Naive thymus-derived CD8-positive, alpha-beta T cell (primary cell): ENCODE data around the gene DNPEP. TPM values are rescaled to one million over a fixed set of nuclear protein-coding genes. Genes with fewer than 3 reads are reported as not detected.
"Not testable (repeated sequence)": the region's sequence is repeated elsewhere in the genome, so short reads cannot be mapped to it uniquely, and the experiment has no call there.

ENCODE experiments used
- ATAC-seq, 2 donors: fragments of 150-1000 bp; cut with Tn5 transposase in 1 of 2; sonication (Bioruptor Pico), chemical (Tn5 transposase) in 1 of 2; 1 replicate in 1 of 2; 2 replicates in 1 of 2; pipeline ENCODE4 v1.10.0; 2021; ENCODE audit warnings: mild to moderate bottlenecking in 2 of 2, moderate library complexity in 2 of 2
- POLR2A ChIA-PET: fragments of 350-600 bp; sonication (Branson Sonifier 250); formaldehyde crosslinking; loops from one replicate; lab custom pipeline; 2021; ENCODE audit warnings: antibody characterized with exemption; lab: Charles Lee
- DNase-seq, 10 donors: peaks; one replicate each; pipeline versions ENCODE4 v3.0.0 to v3.0.0-alpha.2; 2020 to 2022
- H3K27ac Mint-ChIP-seq, 10 donors: one replicate each; pipeline ENCODE4 v1.8.0; 2020 to 2022; ENCODE audit warnings: mild to moderate bottlenecking in 10 of 10, mixed read lengths in 10 of 10, moderate library complexity in 4 of 10, inconsistent platforms in 1 of 10
- H3K27me3 Mint-ChIP-seq, 5 donors: one replicate each; pipeline ENCODE4 v1.8.0; 2021 to 2022; ENCODE audit warnings: mixed read lengths in 5 of 5
- H3K36me3 Mint-ChIP-seq, 3 donors: one replicate each; pipeline ENCODE4 v1.8.0; 2020 to 2022; ENCODE audit warnings: mixed read lengths in 3 of 3, mild to moderate bottlenecking in 2 of 3, inconsistent platforms in 1 of 3
- H3K4me1 Mint-ChIP-seq, 4 donors: one replicate each; pipeline ENCODE4 v1.8.0; 2021 to 2022; ENCODE audit warnings: mixed read lengths in 4 of 4
- H3K4me3 Mint-ChIP-seq, 10 donors: one replicate each; pipeline ENCODE4 v1.8.0; 2020 to 2022; ENCODE audit warnings: mild to moderate bottlenecking in 10 of 10, mixed read lengths in 10 of 10, moderate library complexity in 6 of 10, inconsistent platforms in 1 of 10
- H3K9me3 Mint-ChIP-seq, 9 donors: one replicate each; pipeline ENCODE4 v1.8.0; 2020 to 2022; ENCODE audit warnings: mixed read lengths in 9 of 9, mild to moderate bottlenecking in 3 of 9, inconsistent platforms in 1 of 9, moderate library complexity in 1 of 9
- polyA plus RNA-seq, 3 donors: library from polyadenylated mRNA; unstranded; fragments of 300-500 nt; fragmentation: Illumina TruSeq; gene quantifications; one replicate each; pipeline ENCODE4 v1.2.3, GENCODE V29; 2021
- total RNA-seq, 8 experiments: library from RNA in 2 of 8; stranded (reverse) in 2 of 8; gene quantifications; one replicate each; pipeline ENCODE4 v1.2.3 and lab custom pipeline; 2021 to 2026

The DNPEP gene
- total and polyA plus RNA-seq, 5 experiments from 2014 or later: 51.2 to 89.1 (median 62.6) TPM

DNA sequence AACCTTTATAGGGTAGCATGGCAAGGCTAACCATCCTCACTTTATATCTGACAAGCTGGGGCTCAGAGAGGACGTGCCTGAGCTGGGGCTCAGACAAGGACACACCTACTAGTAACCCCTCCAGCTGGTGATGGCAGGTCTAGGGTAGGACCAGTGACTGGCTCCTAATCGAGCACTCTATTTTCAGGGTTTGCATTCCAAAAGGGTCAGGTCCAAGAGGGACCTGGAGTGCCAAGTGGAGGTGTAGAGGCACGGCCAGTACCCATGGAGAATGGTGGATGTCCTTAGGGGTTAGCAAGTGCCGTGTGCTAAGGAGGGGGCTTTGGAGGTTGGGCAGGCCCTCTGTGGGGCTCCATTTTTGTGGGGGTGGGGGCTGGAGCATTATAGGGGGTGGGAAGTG, 29.2 kb upstream of the DNPEP start:
- no peak overlapping the region for H3K27ac Mint-ChIP-seq
- ATAC-seq: no peak
- POLR2A ChIA-PET: interaction anchor here (0.7 kb wide), 1 partner anchor 210 kb away, joined by 3 read pairs; the partner anchor contains the start of gene ZFAND2B
- H3K27me3 Mint-ChIP-seq: peaks cover 20 to 59% (median 37%) of the 10 kb centered on the region in 5 donors
- DNase-seq: no peak
- H3K9me3 Mint-ChIP-seq: peaks cover 0 to 10% (median 2%) of the 10 kb centered on the region in 9 donors
- H3K36me3 Mint-ChIP-seq: peaks cover 0 to 10% (median 4%) of the 10 kb centered on the region in 3 donors
- peaks cover 1 to 9% (median 3%) of the 10 kb centered on the region in 4 donors for H3K4me1 Mint-ChIP-seq
- peak overlapping the region in 1 of 10 donors; percentile 34 for H3K4me3 Mint-ChIP-seq

DNA sequence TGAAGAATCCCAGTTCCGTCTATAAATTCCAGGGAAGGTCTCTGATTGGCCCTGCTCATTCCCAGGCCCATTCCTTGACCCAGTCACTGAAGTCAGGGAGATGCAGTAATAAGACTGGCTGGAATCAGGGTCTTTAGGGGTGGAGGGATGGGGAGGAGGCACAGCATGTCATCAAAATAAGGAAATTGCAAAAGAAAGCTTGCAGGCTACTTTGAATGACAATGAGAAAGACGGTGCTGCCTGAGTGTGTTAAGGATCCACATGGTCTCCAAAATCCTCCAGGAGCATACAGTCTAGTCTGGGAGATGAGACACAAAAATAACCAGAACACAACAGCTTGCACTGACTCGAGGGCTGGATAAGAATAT, 28.5 kb upstream of the DNPEP start:
- no peak overlapping the region for H3K27ac Mint-ChIP-seq
- peaks cover 0 to 10% (median 4%) of the 10 kb centered on the region in 3 donors for H3K36me3 Mint-ChIP-seq
- H3K27me3 Mint-ChIP-seq: peaks cover 20 to 57% (median 36%) of the 10 kb centered on the region in 5 donors
- H3K4me1 Mint-ChIP-seq: peaks cover 1 to 9% (median 3%) of the 10 kb centered on the region in 4 donors
- H3K4me3 Mint-ChIP-seq: no peak overlapping the region
- POLR2A ChIA-PET: no interaction called here
- no peak for ATAC-seq
- no peak for DNase-seq
- H3K9me3 Mint-ChIP-seq: peaks cover 0 to 17% (median 2%) of the 10 kb centered on the region in 9 donors

DNA sequence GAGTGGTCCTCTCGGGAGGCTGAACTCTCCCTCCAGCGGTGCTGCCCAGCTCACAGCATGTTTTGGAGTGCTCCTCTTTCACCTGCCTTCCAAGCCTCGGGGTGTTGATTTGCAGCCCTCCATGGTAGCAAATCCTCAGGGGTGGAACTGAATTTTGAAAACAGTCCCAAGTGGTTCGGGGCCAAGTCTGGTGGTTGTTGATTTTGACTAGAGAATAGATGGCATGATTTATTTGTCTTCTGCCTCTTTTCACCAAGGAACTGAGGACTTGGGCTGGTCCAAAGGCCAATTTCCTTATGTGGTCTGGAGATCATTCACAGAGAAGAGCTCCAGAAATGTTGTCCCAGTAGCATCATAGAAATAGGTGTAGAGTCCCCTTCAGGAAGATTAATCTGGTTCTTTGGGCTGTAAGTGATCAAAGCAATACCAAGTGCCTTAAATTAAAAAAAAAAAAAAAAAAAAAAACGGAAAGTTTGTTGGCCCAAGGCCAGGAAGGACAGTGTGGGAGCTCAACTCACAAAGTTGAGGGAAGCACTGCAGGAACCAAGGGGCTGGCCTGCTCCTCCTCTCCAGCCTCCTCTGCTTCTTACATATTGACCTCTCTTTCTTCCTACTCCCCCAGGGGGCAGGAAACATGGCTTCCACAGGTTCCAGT, 28.0 kb upstream of the DNPEP start:
- H3K4me1 Mint-ChIP-seq: peaks cover 1 to 9% (median 3%) of the 10 kb centered on the region in 4 donors
- ATAC-seq (no peak), DNase-seq (peak in 1 of 10 donors; percentile 14)
- no peak overlapping the region for H3K4me3 Mint-ChIP-seq
- POLR2A ChIA-PET: no interaction called here
- H3K27ac Mint-ChIP-seq: no peak overlapping the region
- H3K27me3 Mint-ChIP-seq: peaks cover 20 to 52% (median 35%) of the 10 kb centered on the region in 5 donors
- H3K36me3 Mint-ChIP-seq: peaks cover 0 to 10% (median 4%) of the 10 kb centered on the region in 3 donors
- peaks cover 0 to 17% (median 2%) of the 10 kb centered on the region in 9 donors for H3K9me3 Mint-ChIP-seq

DNA sequence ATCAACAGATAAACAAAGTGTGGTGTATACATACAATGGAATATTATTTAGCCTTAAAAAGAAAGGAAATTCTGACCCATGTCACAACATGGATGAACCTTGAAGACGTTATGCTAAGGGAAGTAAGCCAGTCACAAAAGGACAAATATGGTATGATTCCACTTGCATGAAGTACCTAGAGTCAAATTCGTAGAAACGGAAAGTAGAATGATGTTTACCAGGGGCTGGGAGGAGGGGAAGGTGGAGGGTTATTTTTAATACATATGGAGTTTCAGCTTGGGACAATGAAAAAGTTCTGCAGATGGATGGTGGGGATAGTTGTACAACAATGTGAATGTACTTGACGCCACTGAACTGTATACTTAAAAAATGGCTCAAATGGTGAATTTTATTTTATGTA, 27.1 kb upstream of the DNPEP start:
- POLR2A ChIA-PET: no interaction called here
- H3K4me3 Mint-ChIP-seq: no peak overlapping the region
- H3K4me1 Mint-ChIP-seq: peaks cover 1 to 9% (median 3%) of the 10 kb centered on the region in 4 donors
- ATAC-seq: no peak
- peaks cover 11 to 44% (median 30%) of the 10 kb centered on the region in 5 donors for H3K27me3 Mint-ChIP-seq
- H3K9me3 Mint-ChIP-seq: peaks cover 0 to 17% (median 2%) of the 10 kb centered on the region in 9 donors
- no peak overlapping the region for H3K27ac Mint-ChIP-seq
- DNase-seq: no peak
- H3K36me3 Mint-ChIP-seq: peaks cover 0 to 10% (median 4%) of the 10 kb centered on the region in 3 donors

DNA sequence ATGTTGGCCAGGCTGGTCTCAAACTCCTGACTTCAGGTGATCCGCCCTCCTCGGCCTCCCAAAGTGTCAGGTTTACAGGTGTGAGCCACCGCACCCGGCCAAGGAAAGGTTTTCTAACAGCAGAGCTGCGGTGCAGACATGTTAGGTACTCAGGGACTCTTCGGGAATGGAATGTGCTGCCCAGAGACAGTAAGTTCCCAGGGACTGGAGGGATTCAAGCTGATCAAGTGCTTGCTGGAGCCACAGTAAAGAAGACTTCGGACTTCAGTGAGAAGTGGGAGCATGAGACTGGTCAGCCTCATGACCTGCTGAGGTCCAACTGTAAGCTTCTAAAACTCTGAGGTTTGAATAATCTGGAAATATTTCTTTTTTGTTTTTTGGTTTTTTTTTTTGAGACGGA, 22.7 kb upstream of the DNPEP start:
- POLR2A ChIA-PET: interaction anchor here (1.1 kb wide), 1 partner anchor 89 kb away, joined by 3 read pairs; no protein-coding TSS in a partner anchor
- ATAC-seq (no peak), DNase-seq (peak in 1 of 10 donors; percentile 14)
- Mint-ChIP-seq H3K27ac (peak overlapping the region in 1 of 10 donors; percentile 62), H3K4me1 (no peaks in the 10 kb centered on the region), H3K9me3 (peaks cover 0 to 17% (median 2%) of the 10 kb centered on the region in 9 donors), H3K36me3 (peaks cover 0 to 10% (median 4%) of the 10 kb centered on the region in 3 donors), H3K27me3 (peaks cover 9 to 27% (median 18%) of the 10 kb centered on the region in 5 donors), H3K4me3 (no peak overlapping the region)

DNA sequence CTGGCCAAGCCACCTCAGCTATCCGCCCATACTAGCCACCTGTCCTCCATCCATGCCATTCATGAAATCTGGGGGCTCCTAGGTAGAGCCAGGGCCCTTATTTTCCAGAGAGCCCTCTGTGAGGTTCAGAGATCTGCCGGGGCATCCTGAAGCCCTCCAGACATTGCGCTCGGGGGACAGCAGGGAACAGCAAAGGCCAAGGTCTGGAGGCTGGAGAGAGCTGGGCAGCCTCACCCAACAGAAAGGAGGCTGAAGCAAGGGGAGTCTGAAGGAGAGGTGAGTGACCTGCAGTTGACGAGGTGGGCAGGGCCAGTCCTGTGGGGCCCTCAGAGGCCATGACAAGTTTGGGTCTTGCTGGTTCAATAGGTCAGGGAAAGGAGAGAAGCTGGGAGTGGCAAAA, 21.9 kb upstream of the DNPEP start:
- Mint-ChIP-seq H3K36me3 (peaks cover 0 to 10% (median 4%) of the 10 kb centered on the region in 3 donors), H3K4me3 (no peak overlapping the region), H3K27me3 (peaks cover 9 to 26% (median 16%) of the 10 kb centered on the region in 5 donors), H3K27ac (no peak overlapping the region), H3K4me1 (no peaks in the 10 kb centered on the region), H3K9me3 (peaks cover 0 to 17% (median 2%) of the 10 kb centered on the region in 9 donors)
- POLR2A ChIA-PET: interaction anchor here (1.1 kb wide), 1 partner anchor 90 kb away, joined by 3 read pairs; no protein-coding TSS in a partner anchor
- DNase-seq (no peak), ATAC-seq (no peak)

DNA sequence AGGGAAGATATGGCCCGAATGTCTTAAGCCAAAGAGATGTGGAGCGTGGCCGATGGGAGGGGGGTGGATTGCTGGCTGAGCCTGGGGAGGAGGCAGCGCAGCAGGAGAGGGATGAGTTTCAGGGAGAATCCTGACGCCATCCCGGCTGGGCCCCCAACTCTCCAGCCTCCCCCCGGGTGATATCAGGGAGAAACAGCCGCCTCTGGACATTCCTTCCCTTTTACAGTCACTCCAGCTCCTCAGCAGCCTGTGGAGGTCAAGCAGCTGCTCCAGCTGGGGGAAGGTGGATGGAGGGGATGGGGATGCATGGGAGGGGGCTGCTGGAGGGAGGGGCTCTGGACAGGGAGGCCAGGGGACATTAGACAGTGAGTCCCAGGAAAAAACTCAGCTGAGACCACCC, 20.9 kb upstream of the DNPEP start:
- H3K27me3 Mint-ChIP-seq: peaks cover 7 to 21% (median 13%) of the 10 kb centered on the region in 5 donors
- POLR2A ChIA-PET: no interaction called here

DNA sequence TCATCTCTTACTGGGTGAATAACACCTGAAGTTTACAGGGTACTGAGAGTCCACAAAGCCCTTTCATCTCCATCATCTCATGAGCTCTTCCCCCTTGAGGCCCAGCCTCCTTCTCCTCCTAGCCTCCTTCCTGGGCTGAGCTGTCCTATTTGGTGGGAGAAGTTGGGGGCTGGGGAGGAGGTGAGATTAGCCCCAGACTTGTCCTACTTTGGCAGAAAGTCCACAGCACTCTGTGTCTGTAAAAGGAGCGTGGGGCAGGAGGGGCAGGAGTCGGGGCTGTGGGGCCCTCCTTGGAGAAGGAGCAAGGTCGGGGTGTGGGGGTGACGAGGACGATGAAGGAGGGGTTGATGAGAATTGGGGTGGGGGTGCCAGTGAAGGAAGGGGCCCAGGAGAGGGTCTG, 20.5 kb upstream of the DNPEP start:
- ATAC-seq (no peak), DNase-seq (no peak)
- Mint-ChIP-seq H3K36me3 (peaks cover 0 to 7% (median 4%) of the 10 kb centered on the region in 3 donors), H3K9me3 (peaks cover 0 to 17% (median 2%) of the 10 kb centered on the region in 9 donors), H3K27me3 (peaks cover 7 to 18% (median 10%) of the 10 kb centered on the region in 5 donors), H3K27ac (no peak overlapping the region), H3K4me1 (peaks cover 0 to 1% (median 0%) of the 10 kb centered on the region in 4 donors), H3K4me3 (no peak overlapping the region)
- POLR2A ChIA-PET: no interaction called here

More for the DNA sequence above, 20.9 kb upstream of the DNPEP start:
- Mint-ChIP-seq H3K36me3 (peaks cover 0 to 10% (median 4%) of the 10 kb centered on the region in 3 donors), H3K4me3 (no peak overlapping the region), H3K9me3 (peaks cover 0 to 17% (median 2%) of the 10 kb centered on the region in 9 donors), H3K27ac (no peak overlapping the region), H3K4me1 (no peaks in the 10 kb centered on the region)
- no peak for DNase-seq
- ATAC-seq: no peak

DNA sequence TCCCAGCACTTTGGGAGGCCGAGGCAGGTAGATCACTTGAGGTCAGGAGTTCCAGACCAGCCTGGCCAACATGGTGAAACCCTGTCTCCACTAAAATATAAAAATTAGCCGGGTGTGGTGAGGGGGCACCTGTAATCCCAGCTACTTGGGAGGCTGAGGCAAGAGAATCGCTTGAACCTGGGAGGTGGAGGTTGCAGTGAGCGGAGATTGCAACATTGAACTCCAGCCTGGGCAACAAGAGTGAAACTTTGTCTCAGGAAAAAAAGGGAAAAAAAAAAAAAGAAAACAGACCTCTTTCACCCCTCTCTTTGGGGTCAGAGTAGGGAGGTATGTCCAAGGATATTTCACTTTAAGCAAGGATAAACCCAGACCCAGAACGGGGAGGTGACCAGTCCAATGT, 19.6 kb upstream of the DNPEP start:
- not testable (repeated sequence) for H3K27ac Mint-ChIP-seq

DNA sequence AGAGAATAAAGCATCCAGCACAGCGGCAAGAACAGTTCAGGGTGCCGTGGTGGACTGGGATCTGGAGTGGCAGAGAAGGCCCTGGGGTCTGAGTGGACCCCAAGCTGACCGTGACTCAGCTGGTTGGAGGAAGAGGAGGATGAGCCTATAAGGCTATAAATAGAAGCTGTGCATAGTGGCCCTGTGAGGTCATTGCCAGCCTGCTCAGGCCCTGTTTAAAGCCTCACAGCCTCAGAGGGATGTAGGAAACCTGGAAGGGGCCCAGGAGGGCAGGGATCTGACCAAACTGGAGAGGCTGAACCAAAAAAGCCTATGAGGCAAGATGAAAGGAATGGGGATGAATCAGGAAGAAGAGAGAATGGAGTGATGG, 19.1 kb upstream of the DNPEP start:
- peaks cover 0 to 13% (median 4%) of the 10 kb centered on the region in 4 donors for H3K4me1 Mint-ChIP-seq
- H3K4me3 Mint-ChIP-seq: no peak overlapping the region
- ATAC-seq (no peak), DNase-seq (no peak)
- H3K27ac Mint-ChIP-seq: no peak overlapping the region
- no peaks in the 10 kb centered on the region for H3K36me3 Mint-ChIP-seq
- H3K9me3 Mint-ChIP-seq: peaks cover 0 to 11% (median 0%) of the 10 kb centered on the region in 9 donors
- H3K27me3 Mint-ChIP-seq: peaks cover 4 to 20% (median 8%) of the 10 kb centered on the region in 5 donors
- POLR2A ChIA-PET: no interaction called here

More for the DNA sequence above, 19.6 kb upstream of the DNPEP start:
- H3K4me3 Mint-ChIP-seq, H3K4me1 Mint-ChIP-seq, DNase-seq, ATAC-seq, H3K36me3 Mint-ChIP-seq, POLR2A ChIA-PET: not testable (repeated sequence)
- Mint-ChIP-seq H3K27me3 (peaks cover 5 to 15% (median 8%) of the 10 kb centered on the region in 5 donors), H3K9me3 (peaks cover 0 to 13% (median 0%) of the 10 kb centered on the region in 9 donors)

DNA sequence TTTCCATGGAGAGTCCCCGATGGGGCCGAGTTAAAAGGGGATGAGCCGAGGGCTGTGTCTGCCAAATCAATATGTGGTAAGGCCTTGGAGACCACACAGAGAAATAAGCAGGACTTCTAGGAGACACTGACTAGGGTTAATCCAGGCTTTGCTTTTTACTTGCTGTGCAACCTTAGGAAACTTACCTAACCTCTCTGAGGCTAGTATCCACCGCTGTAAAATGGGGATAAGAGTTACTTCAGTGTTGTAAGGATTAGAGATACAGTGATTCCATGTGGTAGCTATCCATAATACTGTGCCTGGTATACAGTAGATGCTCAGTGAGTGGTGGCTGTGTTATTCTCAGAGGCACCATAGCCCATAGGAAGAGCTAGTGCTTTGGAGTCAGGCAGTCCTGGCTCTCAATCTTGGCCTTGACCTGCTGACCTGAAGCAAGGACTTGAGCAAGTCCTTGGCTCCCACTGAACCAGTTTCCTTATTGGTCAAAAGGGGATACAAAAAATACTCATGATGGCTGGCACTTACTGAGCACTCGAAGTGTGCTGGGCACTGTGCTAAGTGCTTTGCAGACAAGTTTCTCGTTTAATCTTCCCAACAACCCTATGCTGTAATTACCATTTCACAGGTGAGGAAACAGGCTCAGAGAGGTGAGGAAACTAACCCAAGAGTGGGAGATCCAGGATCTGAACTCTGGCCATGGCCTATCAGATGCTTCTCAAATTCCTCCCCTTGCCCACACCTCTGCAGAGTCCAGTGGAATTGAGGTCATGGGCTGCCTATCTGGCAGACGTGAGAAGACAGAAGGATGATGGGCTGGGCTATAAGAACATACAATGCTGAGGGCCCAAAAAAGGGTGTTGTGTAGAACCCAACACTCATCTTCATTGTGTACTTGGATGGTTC, 18.5 kb upstream of the DNPEP start:
- POLR2A ChIA-PET: no interaction called here
- peaks cover 4 to 20% (median 6%) of the 10 kb centered on the region in 5 donors for H3K27me3 Mint-ChIP-seq
- no peak overlapping the region for H3K27ac Mint-ChIP-seq
- no peaks in the 10 kb centered on the region for H3K36me3 Mint-ChIP-seq
- no peak for DNase-seq
- no peak for ATAC-seq
- no peak overlapping the region for H3K4me3 Mint-ChIP-seq
- H3K4me1 Mint-ChIP-seq: peaks cover 0 to 13% (median 4%) of the 10 kb centered on the region in 4 donors
- peaks cover 0 to 5% (median 0%) of the 10 kb centered on the region in 9 donors for H3K9me3 Mint-ChIP-seq

DNA sequence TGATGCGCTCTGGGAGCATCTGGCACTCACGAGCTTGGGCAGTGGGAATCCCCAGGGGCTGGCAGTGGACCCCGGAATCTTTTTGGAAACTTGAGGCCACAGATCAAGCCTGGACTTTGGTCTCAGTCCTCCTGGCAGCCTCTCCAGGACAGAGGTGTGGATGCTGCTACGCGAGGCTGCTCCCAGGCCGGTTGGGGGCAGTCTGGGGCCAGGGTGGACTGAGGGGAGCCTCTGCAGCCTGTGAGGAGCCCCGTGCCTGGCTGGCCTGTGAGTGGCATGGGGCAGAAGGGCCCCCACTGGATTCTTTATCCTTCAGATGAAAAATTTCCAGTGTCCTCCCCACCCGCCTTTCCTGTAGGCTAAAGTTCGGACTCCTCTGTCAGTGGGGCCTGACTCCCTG, 17.7 kb upstream of the DNPEP start:
- POLR2A ChIA-PET: no interaction called here

More for the DNA sequence above, 17.7 kb upstream of the DNPEP start:
- Mint-ChIP-seq H3K27ac (no peak overlapping the region), H3K36me3 (no peaks in the 10 kb centered on the region), H3K4me3 (no peak overlapping the region), H3K9me3 (peaks cover 0 to 4% (median 0%) of the 10 kb centered on the region in 9 donors), H3K4me1 (peaks cover 0 to 13% (median 4%) of the 10 kb centered on the region in 4 donors), H3K27me3 (peaks cover 4 to 20% (median 6%) of the 10 kb centered on the region in 5 donors)
- DNase-seq (no peak), ATAC-seq (no peak)
